Gastrocnemius medialis (tissue), 4 donors: ENCODE results near the gene LPAR1. TPM values are rescaled to one million over a fixed set of nuclear protein-coding genes. Genes with fewer than 3 reads are reported as not detected.

ENCODE experiments used
- ATAC-seq, 2 donors: fragments of 150-250 bp; one replicate each; pipeline ENCODE4 v1.9.1; 2016
- DNase-seq, 2 donors: peaks; one replicate each; pipeline ENCODE4 v3.0.0-alpha.2; 2019
- H3K27ac ChIP-seq, 4 donors: fragments of 200-600 bp; sonication (generic); 1 replicate in 1 of 4; 2 replicates in 3 of 4; pipeline ENCODE4 v1.5.1; 2016 to 2018; ENCODE audit warnings: mild to moderate bottlenecking in 2 of 4, moderate library complexity in 1 of 4
- H3K27me3 ChIP-seq, 3 donors: fragments of 200-600 bp; sonication (generic) in 2 of 3; 1 replicate in 1 of 3; 2 replicates in 2 of 3; pipeline versions ENCODE4 v1.5.1 to v1.6.0; 2016 to 2019; ENCODE audit warnings: mild to moderate bottlenecking in 1 of 3, moderate library complexity in 1 of 3
- H3K36me3 ChIP-seq, 2 donors: fragments of 200-600 bp; sonication (generic) in 1 of 2; one replicate each; pipeline ENCODE4 v1.5.1; 2017 to 2018
- H3K4me1 ChIP-seq, 2 donors: fragments of 200-600 bp; sonication (generic) in 1 of 2; one replicate each; pipeline ENCODE4 v1.5.1; 2016 to 2017; ENCODE audit warnings: mild to moderate bottlenecking in 2 of 2
- H3K4me3 ChIP-seq, 4 donors: fragments of 200-600 bp; sonication (generic) in 3 of 4; 1 replicate in 1 of 4; 2 replicates in 3 of 4; pipeline ENCODE4 v1.5.1; 2016 to 2019; ENCODE audit warnings: mild to moderate bottlenecking in 2 of 4
- H3K9me3 ChIP-seq, 3 donors: fragments of 200-600 bp; sonication (generic) in 2 of 3; 1 replicate in 1 of 3; 2 replicates in 2 of 3; pipeline ENCODE4 v1.5.1; 2016 to 2019
- CTCF ChIP-seq, 5 experiments: fragments of 450-650 bp in 3 of 5; fragments of 200-600 bp in 2 of 5; sonication (generic) in 2 of 5; IDR thresholded peaks in 4 of 5; conservative IDR thresholded peaks in 1 of 5; 1 replicate in 4 of 5; 2 replicates in 1 of 5; pipeline ENCODE4 v1.5.1; 2016 to 2019; ENCODE audit warnings: antibody characterized with exemption in 5 of 5, mild to moderate bottlenecking in 3 of 5, moderate library complexity in 3 of 5
- POLR2A ChIP-seq, 2 donors: fragments of 450-650 bp; IDR thresholded peaks; one replicate each; pipeline ENCODE4 v1.6.1; 2017; ENCODE audit warnings: antibody characterized with exemption in 2 of 2, mild to moderate bottlenecking in 2 of 2, moderate library complexity in 2 of 2
- in situ Hi-C, 4 donors: fragments of 200-750 bp; cut with MboI; loops; one replicate each; pipeline versions ENCODE4 v1.15.0 to v1.8.0; 2017; ENCODE audit warnings: low sequenced_read_pairs in 4 of 4
- intact Hi-C: fragments of 100-400 bp; cut with DNase I; formaldehyde crosslinking; loops from one replicate; pipeline ENCODE4 v1.15.1; 2023; ENCODE audit warnings: low total_unique reads
- total RNA-seq, 4 donors: library from RNA; depleted of rRNA; stranded (reverse); fragments of >200 nt; gene quantifications; one replicate each; pipeline versions ENCODE4 v1.1.0 to v1.2.3, GENCODE V29; 2016

The LPAR1 gene
- total RNA-seq, 4 donors from 2014 or later = 5.5 to 20.2 (median 13.2) TPM

GRCh38 chr9:111013707-111014106 is 24.6 kb downstream of the LPAR1 start:
- no peak overlapping the region for H3K27ac ChIP-seq
- H3K36me3 ChIP-seq = no peaks in the 10 kb centered on the region
- TF ChIP-seq CTCF (IDR thresholded peaks at IDR 0.05 in 4 of 5, conservative IDR thresholded peaks at IDR 0.05 in 1 of 5) = no peak
- no peak for TF ChIP-seq POLR2A (IDR thresholded peaks at IDR 0.05)
- intact Hi-C loops (no loop called here), in situ Hi-C loops (no loop called here)
- DNase-seq (no peak), ATAC-seq (no peak)
- H3K27me3 ChIP-seq = no peaks in the 10 kb centered on the region
- no peaks in the 10 kb centered on the region for H3K4me1 ChIP-seq
- H3K9me3 ChIP-seq = no peaks in the 10 kb centered on the region
- no peak overlapping the region for H3K4me3 ChIP-seq

- no peaks in the 10 kb centered on the region for H3K36me3 ChIP-seq
- TF ChIP-seq POLR2A (IDR thresholded peaks at IDR 0.05) (no peak), CTCF (IDR thresholded peaks at IDR 0.05 in 4 of 5, conservative IDR thresholded peaks at IDR 0.05 in 1 of 5) (no peak)
- no peaks in the 10 kb centered on the region for H3K27me3 ChIP-seq
- no peak overlapping the region for H3K27ac ChIP-seq
- no peak overlapping the region for H3K4me3 ChIP-seq
- intact Hi-C loops = no loop called here
- no peaks in the 10 kb centered on the region for H3K9me3 ChIP-seq
- no peaks in the 10 kb centered on the region for H3K4me1 ChIP-seq
- in situ Hi-C loops = no loop called here
- DNase-seq (no peak), ATAC-seq (no peak)
Measured at GRCh38 chr9:111013250-111013649, 25.0 kb downstream of the LPAR1 start.

GRCh38 chr9:111008158-111009075 is 29.9 kb downstream of the LPAR1 start:
- Histone ChIP-seq H3K4me3 (no peak overlapping the region), H3K4me1 (no peaks in the 10 kb centered on the region), H3K36me3 (no peaks in the 10 kb centered on the region), H3K27ac (no peak overlapping the region), H3K27me3 (no peaks in the 10 kb centered on the region), H3K9me3 (no peaks in the 10 kb centered on the region)
- no peak for DNase-seq
- in situ Hi-C loops = no loop called here
- ATAC-seq = no peak
- intact Hi-C loops = no loop called here
- TF ChIP-seq POLR2A (IDR thresholded peaks at IDR 0.05) (no peak), CTCF (IDR thresholded peaks at IDR 0.05 in 4 of 5, conservative IDR thresholded peaks at IDR 0.05 in 1 of 5) (no peak)

GRCh38 chr9:111005746-111006470 is 32.4 kb downstream of the LPAR1 start:
- TF ChIP-seq CTCF (IDR thresholded peaks at IDR 0.05 in 4 of 5, conservative IDR thresholded peaks at IDR 0.05 in 1 of 5) (no peak), POLR2A (IDR thresholded peaks at IDR 0.05) (no peak)
- ATAC-seq (no peak), DNase-seq (no peak)
- intact Hi-C loops (no loop called here), in situ Hi-C loops (no loop called here)
- H3K27me3 ChIP-seq = no peaks in the 10 kb centered on the region
- no peaks in the 10 kb centered on the region for H3K9me3 ChIP-seq
- H3K4me3 ChIP-seq = no peak overlapping the region
- no peaks in the 10 kb centered on the region for H3K36me3 ChIP-seq
- no peak overlapping the region for H3K27ac ChIP-seq
- H3K4me1 ChIP-seq = no peaks in the 10 kb centered on the region
